H9 (cell line): ENCODE measurements around the gene PDCD6IP. TPM values are rescaled to one million over a fixed set of nuclear protein-coding genes. Genes with fewer than 3 reads are reported as not detected.

ENCODE experiments used
- DNase-seq: peaks from one replicate; pipeline ENCODE4 v3.0.0-alpha.2; 2017
- H2AFZ ChIP-seq: one replicate; pipeline ENCODE4 v1.6.1; 2013; ENCODE audit warnings: mild to moderate bottlenecking, low read length, control low read depth, moderate library complexity
- H2AK5ac ChIP-seq: 2 replicates; pipeline ENCODE4 v1.6.1; 2013; ENCODE audit warnings: low read length, control low read depth, mixed read lengths; ENCODE audit not compliant: insufficient read length
- H2BK120ac ChIP-seq: one replicate; pipeline ENCODE4 v1.6.1; 2013; ENCODE audit warnings: low read depth, mild to moderate bottlenecking, low read length, control low read depth, inconsistent platforms; ENCODE audit not compliant: poor library complexity, severe bottlenecking
- H2BK12ac ChIP-seq: 2 replicates; pipeline ENCODE4 v1.6.1; 2013; ENCODE audit warnings: low read length, control low read depth, mixed read lengths, low read depth; ENCODE audit not compliant: insufficient read length
- H2BK15ac ChIP-seq: 2 replicates; pipeline ENCODE4 v1.6.1; 2013; ENCODE audit warnings: low read depth, low read length, control low read depth
- H2BK20ac ChIP-seq: one replicate; pipeline ENCODE4 v1.6.1; 2013; ENCODE audit warnings: low read depth, mild to moderate bottlenecking, low read length, control low read depth, inconsistent platforms; ENCODE audit not compliant: poor library complexity, severe bottlenecking
- H2BK5ac ChIP-seq: 2 replicates; pipeline ENCODE4 v1.6.1; 2013; ENCODE audit warnings: low read length, control low read depth, mixed read lengths; ENCODE audit not compliant: insufficient read length
- H3K14ac ChIP-seq: 2 replicates; pipeline ENCODE4 v1.6.1; 2013; ENCODE audit warnings: low read length, control low read depth; ENCODE audit not compliant: insufficient read depth
- H3K18ac ChIP-seq: 2 replicates; pipeline ENCODE4 v1.6.1; 2013; ENCODE audit warnings: low read depth, mild to moderate bottlenecking, mixed read lengths, low read length, control low read depth; ENCODE audit not compliant: insufficient read length
- H3K23ac ChIP-seq: 2 replicates; pipeline ENCODE4 v1.6.1; 2013; ENCODE audit warnings: low read length, control low read depth, mixed read lengths, low read depth; ENCODE audit not compliant: insufficient read length
- H3K23me2 ChIP-seq: 2 replicates; pipeline ENCODE4 v1.6.1; 2013; ENCODE audit warnings: low read depth, mild to moderate bottlenecking, mixed read lengths, low read length, control low read depth; ENCODE audit not compliant: insufficient read length, poor library complexity, severe bottlenecking
- H3K27ac ChIP-seq: 2 replicates; pipeline ENCODE4 v1.5.1; 2013; ENCODE audit warnings: low read length, control low read depth, mixed read lengths, low read depth; ENCODE audit not compliant: insufficient read length
- H3K27me3 ChIP-seq: 2 replicates; pipeline ENCODE4 v1.6.1; 2013; ENCODE audit warnings: low read length, control low read depth, inconsistent platforms; ENCODE audit not compliant: insufficient read depth
- H3K4ac ChIP-seq: 2 replicates; pipeline ENCODE4 v1.6.1; 2013; ENCODE audit warnings: low read depth, mild to moderate bottlenecking, control low read depth, inconsistent platforms, low read length, moderate library complexity
- H3K4me1 ChIP-seq: 2 replicates; pipeline ENCODE4 v1.6.1; 2013; ENCODE audit warnings: low read length, control low read depth, inconsistent platforms; ENCODE audit not compliant: insufficient read depth
- H3K4me2 ChIP-seq: 2 replicates; pipeline ENCODE4 v1.6.1; 2013; ENCODE audit warnings: low read length, control low read depth, mixed read lengths; ENCODE audit not compliant: insufficient read length, insufficient read depth
- H3K56ac ChIP-seq: 2 replicates; pipeline ENCODE4 v1.6.1; 2013; ENCODE audit warnings: low read depth, mild to moderate bottlenecking, mixed read lengths, low read length, control low read depth; ENCODE audit not compliant: insufficient read length
- H3K79me1 ChIP-seq: 2 replicates; pipeline ENCODE4 v1.6.1; 2013; ENCODE audit warnings: low read depth, mild to moderate bottlenecking, moderate library complexity, low read length, control low read depth, inconsistent platforms; ENCODE audit not compliant: insufficient read depth, poor library complexity, severe bottlenecking
- H3K79me2 ChIP-seq: 2 replicates; pipeline ENCODE4 v1.6.1; 2013; ENCODE audit warnings: low read length, control low read depth, inconsistent platforms; ENCODE audit not compliant: insufficient read depth
- H3K9ac ChIP-seq: 2 replicates; pipeline ENCODE4 v1.6.1; 2013; ENCODE audit warnings: low read length, control low read depth, mixed read lengths; ENCODE audit not compliant: insufficient read length; ENCODE audit errors: extremely low read depth
- H3K9me3 ChIP-seq: one replicate; pipeline ENCODE4 v1.6.1; 2013; ENCODE audit warnings: low read depth, low read length, inconsistent platforms; ENCODE audit not compliant: control insufficient read depth
- H3T11ph ChIP-seq: one replicate; pipeline ENCODE4 v1.6.1; 2013; ENCODE audit warnings: mild to moderate bottlenecking, low read length, control low read depth, inconsistent platforms
- H4K20me1 ChIP-seq: one replicate; pipeline ENCODE4 v1.6.1; 2013; ENCODE audit not compliant: control insufficient read depth, insufficient read length, insufficient read depth
- H4K5ac ChIP-seq: 2 replicates; pipeline ENCODE4 v1.6.1; 2013; ENCODE audit warnings: low read depth, mild to moderate bottlenecking, mixed read lengths, low read length, control low read depth; ENCODE audit not compliant: insufficient read length
- H4K8ac ChIP-seq: replicated peaks from 2 replicates; pipeline ENCODE4 v1.6.1; 2013; ENCODE audit warnings: low read length, control low read depth, mixed read lengths, low read depth; ENCODE audit not compliant: insufficient read length
- H4K91ac ChIP-seq: 2 replicates; pipeline ENCODE4 v1.6.1; 2013; ENCODE audit warnings: low read depth, mild to moderate bottlenecking, moderate library complexity, mixed read lengths, low read length, control low read depth; ENCODE audit not compliant: insufficient read length
- H3K27ac Mint-ChIP-seq, 3 experiments: 2 replicates in 2 of 3; 3 replicates in 1 of 3; pipeline ENCODE4 v1.8.0; 2020 to 2021; ENCODE audit warnings: mixed read lengths in 3 of 3, mild to moderate bottlenecking in 1 of 3, moderate library complexity in 1 of 3
- H3K27me3 Mint-ChIP-seq: 2 replicates; pipeline ENCODE4 v1.8.0; 2021; ENCODE audit warnings: low read depth, mild to moderate bottlenecking, moderate library complexity, mixed read lengths
- H3K36me3 Mint-ChIP-seq, 3 experiments: 2 replicates in 2 of 3; 3 replicates in 1 of 3; pipeline ENCODE4 v1.8.0; 2020 to 2021; ENCODE audit warnings: low read depth in 3 of 3, mixed read lengths in 3 of 3; ENCODE audit not compliant: insufficient read depth in 1 of 3
- H3K4me1 Mint-ChIP-seq, 2 experiments: 2 replicates each; pipeline ENCODE4 v1.8.0; 2020; ENCODE audit warnings: mixed read lengths in 2 of 2
- H3K4me3 Mint-ChIP-seq, 2 experiments: 2 replicates in 1 of 2; 3 replicates in 1 of 2; pipeline ENCODE4 v1.8.0; 2020 to 2021; ENCODE audit warnings: mild to moderate bottlenecking in 2 of 2, mixed read lengths in 2 of 2, moderate library complexity in 1 of 2
- H3K9me3 Mint-ChIP-seq, 2 experiments: 2 replicates in 1 of 2; 3 replicates in 1 of 2; pipeline ENCODE4 v1.8.0; 2020; ENCODE audit warnings: mild to moderate bottlenecking in 2 of 2, mixed read lengths in 2 of 2, moderate library complexity in 1 of 2
- CTCF ChIP-seq: fragments of 200-600 bp; sonication (generic); conservative IDR thresholded peaks from 3 replicates; pipeline ENCODE4 v1.8.0; 2021; ENCODE audit warnings: antibody characterized with exemption, mild to moderate bottlenecking
- WGBS: extraction: QIAGEN DNeasy Blood & Tissue Kit; methylation state at CpG from one replicate; pipeline ENCODE4 v1.1.7; 2013; ENCODE audit warnings: missing lambda C conversion rate, low lambda C conversion rate, mixed read lengths; ENCODE audit not compliant: insufficient read length; ENCODE audit errors: extremely low coverage; 5-methylcytosine and 5-hydroxymethylcytosine counted together
- total RNA-seq: library from RNA; stranded (reverse); gene quantifications from 2 replicates; pipeline ENCODE4 v1.2.1, GENCODE V29; 2021

The PDCD6IP gene
- total RNA-seq, 1 experiment from 2014 or later: 109 TPM

- Mint-ChIP-seq H3K4me3 (no peak overlapping the region), H3K36me3 (peaks cover 27 to 35% (median 33%) of the 10 kb centered on the region in 3 experiments), H3K27me3 (no peaks in the 10 kb centered on the region), H3K27ac (no peak overlapping the region), H3K4me1 (peaks cover 25 to 32% of the 10 kb centered on the region in 2 experiments), H3K9me3 (peaks cover 13 to 15% of the 10 kb centered on the region in 2 experiments)
- Histone ChIP-seq H2AK5ac (no peak overlapping the region), H2AFZ (no peak overlapping the region), H3K27ac (no peak overlapping the region), H3K79me2 (no peaks in the 10 kb centered on the region; the same call in 1 of the 2 replicates), H2BK5ac (no peak overlapping the region), H3K4ac (no peak overlapping the region), H4K91ac (no peak overlapping the region), H2BK120ac (no peak overlapping the region), H3K23ac (no peak overlapping the region), H3K18ac (no peak overlapping the region), H4K8ac (no peak overlapping the region), H3T11ph (no peak overlapping the region), H3K4me2 (no peak overlapping the region), H3K9me3 (peaks cover 5% of the 10 kb centered on the region), H2BK15ac (no peak overlapping the region), H3K4me1 (no peaks in the 10 kb centered on the region), H3K9ac (no peak overlapping the region), H2BK12ac (no peak overlapping the region), H3K23me2 (peaks cover 3% of the 10 kb centered on the region), H4K5ac (no peak overlapping the region), H3K27me3 (no peaks in the 10 kb centered on the region), H3K79me1 (peaks cover 4% of the 10 kb centered on the region), H4K20me1 (no peaks in the 10 kb centered on the region), H2BK20ac (no peak overlapping the region), H3K14ac (no peak overlapping the region), H3K56ac (no peak overlapping the region)
- TF ChIP-seq CTCF: no peak
- no peak for DNase-seq
- WGBS: no CpG with 5 or more reads among the region's 1 CpG
Observed at GRCh38 chr3:33803252-33803651, 4.8 kb downstream of the PDCD6IP start.
